Measurements from ENCODE around the gene CRHR2. TPM values are rescaled to one million over a fixed set of nuclear protein-coding genes. Genes with fewer than 3 reads are reported as not detected.
"Not testable (repeated sequence)": the region's sequence is repeated elsewhere in the genome, so short reads cannot be mapped to it uniquely, and the experiment has no call there.

The CRHR2 gene
- total RNA-seq, 1 donor from 2014 or later: not detected

DNA sequence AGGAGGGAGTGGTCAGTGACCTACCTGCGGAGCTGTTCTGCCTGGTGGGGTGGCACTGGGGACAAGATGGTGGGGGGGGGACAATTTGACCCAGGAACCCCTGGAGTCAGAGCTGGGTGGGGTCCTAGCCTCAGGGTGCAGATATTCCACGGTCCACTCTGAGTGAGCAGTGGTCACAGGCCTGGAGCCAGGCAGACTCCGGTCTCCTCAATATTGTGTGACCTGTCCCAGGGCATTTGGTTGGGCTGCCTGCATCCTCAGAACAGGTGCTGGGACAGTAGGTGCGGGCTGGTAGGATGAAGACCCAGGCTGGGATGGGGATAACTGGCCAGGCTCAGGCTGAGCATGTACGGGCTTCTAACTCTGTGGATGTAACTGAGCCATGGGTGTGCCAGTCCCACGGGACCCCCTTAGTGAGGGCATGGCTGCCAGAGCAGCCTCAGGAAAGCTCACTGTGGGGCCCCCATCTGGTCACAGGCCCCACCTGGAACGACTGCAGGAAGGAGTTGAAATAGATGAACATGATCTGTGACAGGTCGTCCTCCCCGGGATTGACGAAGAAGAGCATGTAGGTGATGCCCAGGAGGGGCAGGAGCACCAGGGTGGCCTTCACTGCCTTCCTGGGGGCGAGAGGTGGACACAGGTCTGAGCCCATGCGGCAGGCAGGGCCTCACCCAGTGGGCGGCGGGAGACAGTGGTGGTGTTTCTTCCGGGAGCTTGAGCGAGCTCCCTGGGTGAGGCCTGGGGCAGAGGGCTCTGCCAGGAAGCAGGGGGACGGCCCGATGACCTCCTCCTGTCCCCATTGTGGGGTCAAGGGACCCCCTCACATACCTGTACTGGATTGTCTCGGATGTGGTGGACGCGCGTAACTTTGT lies 26.9 kb downstream of the CRHR2 start:
- no peak for DNase-seq (ENCODE audit: low read depth in 2 of 2)

DNA sequence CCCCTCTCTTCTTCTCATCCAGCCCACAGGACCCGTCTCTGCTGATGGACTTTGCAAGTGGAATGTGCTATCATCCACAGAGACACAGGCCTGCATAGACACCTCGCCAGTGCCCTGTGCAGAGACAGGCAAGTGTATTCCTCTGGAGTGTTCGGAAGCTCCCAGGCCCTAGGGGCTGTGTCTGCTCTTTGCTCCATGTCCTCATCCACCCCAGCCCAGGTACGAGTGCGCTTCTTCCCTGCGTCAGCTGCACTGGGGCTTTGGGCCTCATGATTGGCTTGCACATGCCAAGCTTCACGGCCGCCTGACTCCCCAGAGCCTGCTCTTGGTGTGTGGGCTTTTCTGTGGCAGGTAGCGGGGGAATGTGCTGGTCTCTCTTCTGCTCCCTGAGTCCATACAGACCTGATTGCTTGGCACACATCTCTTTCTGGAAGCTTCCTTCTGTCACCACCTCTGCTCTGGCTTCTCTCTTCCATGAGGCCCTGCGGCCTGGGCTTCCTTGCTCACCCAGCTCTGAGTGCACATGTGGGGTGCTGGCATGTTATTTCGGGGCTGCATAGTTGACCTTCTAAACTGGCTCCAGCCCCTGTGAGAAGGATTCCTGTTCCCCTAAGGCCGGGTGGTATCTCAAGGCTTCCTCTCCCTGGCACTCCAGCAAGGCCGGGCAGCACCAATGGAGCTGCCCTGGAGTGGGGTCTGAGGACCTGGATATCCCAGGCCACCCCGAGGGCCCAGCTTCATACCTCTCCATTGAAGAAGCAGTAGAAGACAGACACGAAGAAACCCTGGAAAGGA lies 27.8 kb downstream of the CRHR2 start:
- DNase-seq (ENCODE audit: low read depth in 2 of 2): no peak

DNA sequence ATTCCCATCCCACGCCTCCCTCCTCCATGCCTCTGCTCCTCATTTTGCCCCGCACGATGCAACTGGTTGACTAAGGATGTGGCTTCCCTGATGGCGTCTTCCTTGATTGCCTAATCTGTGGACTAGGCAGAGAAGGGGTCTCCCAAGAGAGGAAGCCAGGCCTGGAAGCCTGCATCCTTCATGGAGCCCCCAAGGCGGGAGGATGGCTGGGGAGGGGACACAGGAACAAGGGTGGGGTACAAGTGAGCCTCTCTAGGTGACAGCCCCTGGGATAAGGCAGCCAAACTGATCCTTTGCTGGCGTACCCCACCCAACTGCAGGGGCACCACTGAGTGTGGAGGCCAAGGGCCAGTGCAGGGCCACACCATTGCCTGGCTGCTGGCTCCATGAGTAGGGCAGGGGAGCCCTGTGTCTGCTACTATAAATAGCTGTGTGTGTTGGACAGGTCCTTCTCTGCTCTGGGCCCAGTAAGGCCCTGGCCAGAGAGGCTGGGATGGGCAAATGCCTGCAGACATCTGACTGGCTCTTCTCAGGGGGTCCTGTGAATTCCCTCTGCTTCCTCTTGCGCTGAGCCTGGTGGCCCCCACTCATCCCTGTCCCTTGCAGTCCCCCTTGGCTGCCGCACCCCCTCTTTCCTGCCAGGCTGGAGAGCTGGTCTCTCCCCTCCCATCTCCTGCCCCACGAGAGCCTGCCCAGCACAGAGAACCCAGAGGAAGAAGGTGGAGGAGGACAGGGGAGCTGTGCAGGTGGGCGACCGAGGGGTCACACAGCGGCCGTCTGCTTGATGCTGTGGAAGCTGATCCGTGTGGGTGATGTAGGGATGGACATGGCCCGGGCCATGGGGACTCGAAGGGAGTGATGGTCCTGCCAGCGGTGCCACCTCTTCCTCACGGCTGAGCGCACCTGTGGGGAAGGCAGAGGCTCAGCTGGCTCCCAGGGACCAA lies 29.3 kb downstream of the CRHR2 start:
- no peak for DNase-seq (ENCODE audit: low read depth in 2 of 2)

DNA sequence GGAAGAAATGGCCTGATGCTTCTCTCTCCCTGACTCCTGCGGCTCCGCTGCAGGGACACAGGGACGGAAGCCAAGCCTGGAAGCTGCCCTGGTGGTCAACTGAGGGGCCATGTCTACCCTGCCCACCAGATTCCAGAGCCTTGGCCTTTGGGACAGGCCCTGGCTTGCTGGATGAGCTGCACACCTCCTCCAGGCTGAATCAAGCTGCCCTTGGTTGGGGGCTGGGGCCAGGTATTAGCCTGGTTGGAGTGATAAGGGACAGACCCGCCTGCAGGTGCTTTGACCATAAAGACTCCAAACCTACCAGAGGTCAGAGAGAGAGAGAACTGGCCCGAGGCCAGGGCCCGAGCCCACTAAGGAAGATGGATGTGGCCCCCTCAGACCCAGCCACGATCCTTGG lies 30.1 kb downstream of the CRHR2 start:
- DNase-seq (ENCODE audit: low read depth in 2 of 2): no peak

DNA sequence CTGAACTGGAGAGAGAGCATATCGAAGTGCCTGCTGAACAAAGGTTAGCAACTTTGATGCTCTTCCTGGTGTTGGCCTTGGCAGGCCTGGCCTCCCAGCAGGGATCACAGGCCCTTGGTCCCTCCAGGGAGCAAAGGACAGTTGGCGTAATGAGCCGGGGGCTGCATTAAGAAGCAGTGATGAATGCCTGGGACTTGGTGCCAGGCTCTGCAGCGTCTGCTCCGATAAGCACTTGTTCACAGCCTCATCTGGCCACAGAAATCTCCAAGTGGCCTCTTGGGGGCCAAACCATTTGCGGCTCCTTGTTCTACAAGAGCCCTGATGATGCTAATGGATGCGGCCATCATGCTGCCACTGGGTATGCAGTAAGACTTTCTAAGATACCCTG lies 31.8 kb downstream of the CRHR2 start:
- DNase-seq (ENCODE audit: low read depth in 2 of 2): no peak

DNA sequence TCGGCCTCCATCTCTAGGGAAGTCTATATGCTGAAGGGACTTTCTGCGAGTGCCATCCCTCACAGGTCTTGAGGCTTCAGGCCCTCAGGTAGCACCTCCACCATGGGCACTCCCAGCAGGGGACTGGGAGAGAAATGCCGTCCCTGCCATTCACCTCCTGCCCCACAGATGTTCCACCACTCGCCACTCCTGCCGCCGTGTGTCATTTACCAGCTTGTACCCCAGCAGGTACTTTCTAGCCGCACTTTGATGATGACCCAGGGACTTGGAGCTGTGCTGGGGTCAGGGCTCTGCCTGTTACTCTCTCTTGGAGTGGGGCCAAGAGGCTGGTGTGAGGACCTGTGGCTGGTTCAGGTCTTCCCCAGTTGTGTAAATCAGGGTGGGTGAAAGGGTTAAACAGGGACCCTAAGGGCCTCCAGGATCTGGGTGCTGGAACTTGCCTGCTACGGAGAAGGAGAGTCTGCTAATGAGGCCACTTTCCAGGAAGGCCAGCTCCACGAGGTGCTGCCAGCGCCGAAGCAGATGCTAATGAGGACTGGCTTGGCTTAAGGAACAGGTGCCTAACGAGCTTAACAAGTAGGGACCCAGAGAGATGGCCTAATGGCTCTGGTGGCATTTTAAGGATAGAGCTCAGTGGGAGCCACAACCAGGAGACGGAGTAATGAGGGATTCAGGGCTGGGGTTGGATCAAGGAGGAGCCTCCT lies 32.4 kb downstream of the CRHR2 start:
- no peak for DNase-seq (ENCODE audit: low read depth in 2 of 2)

DNA sequence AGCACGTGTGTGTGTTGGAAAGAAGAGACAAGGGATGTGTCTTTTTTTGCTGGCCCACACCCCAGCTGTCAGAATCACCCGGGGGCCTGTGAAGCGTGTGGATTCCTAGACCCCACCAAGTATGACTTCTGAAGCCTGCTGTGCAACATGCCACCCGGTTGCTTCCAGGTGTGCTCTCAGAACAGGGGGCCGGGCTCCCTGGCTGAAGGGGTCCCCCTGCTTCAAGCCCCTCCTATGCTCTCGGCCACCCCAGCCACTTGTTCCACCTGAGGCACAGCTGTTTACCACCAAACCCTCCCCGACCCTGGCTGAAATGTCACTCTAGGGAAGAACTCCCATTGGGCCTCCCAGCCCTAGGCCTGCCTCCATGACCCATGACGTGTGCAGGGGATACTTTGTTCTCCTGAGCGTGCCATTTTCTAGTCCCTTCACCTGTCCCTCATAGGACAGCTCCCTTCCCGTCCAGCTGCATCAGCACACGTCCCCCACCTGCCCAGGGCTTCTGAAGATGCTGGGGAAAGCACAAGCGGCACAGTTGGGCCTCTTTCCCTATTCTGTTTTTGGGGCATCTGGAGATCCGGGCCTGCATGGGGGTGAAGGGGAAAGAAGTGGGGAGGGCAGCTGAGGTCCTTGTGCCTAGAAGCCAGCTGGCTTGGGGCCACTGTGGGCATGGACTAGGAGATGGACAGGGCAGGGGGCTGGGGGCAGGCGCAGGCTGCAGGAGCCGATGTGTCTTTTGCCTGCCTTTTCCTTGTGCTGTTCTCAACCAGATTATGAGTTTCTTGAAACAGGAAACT lies 33.3 kb downstream of the CRHR2 start:
- no peak for DNase-seq (ENCODE audit: low read depth in 2 of 2)

DNA sequence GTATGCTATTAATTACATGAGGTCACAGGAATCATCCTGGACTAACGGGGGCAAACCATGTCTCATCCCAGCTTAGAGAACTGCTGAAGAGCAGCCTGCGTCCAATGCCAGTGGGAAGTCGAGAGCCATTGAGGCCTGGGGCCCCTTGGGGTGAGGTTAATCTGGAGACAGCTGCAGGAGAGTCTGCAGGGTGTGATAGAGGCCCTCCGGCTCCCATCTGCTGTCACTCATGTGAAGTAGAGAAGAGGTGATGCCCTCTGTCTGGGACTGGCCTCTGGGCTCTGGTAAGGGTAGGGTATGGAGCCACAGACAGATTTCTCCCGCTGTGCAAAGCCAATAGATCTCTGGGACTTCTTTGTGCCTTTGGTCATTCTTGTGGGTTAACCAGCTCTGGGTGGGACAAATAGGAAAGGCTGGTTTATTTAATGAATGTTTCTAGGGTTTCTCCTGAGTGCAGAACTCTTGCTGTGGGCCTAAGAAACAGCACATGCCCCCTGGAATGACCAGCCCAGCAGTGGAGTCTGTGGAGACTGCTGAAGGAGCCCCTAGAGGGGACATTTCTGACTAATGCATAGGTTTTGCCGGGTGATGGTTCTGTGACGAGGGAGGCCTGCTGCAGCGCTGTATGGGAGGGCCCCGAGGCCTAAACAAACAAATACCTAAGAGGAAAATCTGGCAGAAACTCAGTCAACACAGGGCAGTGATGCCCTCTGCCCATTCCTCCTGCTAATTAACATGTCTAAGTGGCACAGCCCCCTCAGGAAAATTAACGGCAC lies 34.5 kb downstream of the CRHR2 start:
- DNase-seq (ENCODE audit: low read depth in 2 of 2): no peak

DNA sequence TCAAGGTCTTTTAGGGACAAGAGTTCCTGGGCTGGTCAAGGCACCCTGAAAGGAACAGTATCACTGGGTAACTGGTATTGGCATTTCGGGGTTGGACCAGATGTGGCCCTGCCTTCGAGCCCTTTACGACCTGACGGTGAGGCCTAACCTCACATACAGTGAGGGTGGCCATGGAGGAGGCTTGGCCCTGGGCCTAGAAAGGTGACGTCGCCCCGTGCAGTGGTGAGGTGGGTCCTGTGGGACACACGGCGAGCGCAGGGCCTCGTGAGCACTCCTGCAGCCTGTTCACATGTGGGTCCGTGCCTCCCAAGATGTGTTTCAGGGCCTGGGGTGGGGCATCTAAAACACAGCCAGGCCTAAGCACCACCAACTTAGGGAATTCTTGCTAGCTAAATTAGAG lies 36.1 kb downstream of the CRHR2 start:
- DNase-seq (ENCODE audit: low read depth in 2 of 2): no peak

DNA sequence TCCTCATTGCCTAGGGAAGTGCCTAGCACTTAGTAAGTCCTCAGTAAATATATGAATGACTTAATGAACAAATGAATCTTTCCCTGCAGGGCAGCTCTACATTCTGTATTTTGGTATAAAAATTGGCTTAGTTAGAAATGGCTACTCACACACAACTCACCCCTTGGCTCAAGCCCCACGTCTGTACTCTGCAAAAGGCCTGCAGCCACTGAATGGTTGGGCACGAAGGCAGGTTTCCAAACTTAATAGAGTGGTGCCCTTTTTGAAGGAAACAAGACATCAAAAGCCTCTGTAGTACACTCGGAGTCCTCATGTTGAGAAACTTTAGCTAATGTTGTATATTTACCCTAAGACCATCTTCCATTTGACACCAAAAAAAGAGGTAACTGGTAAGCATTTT lies 36.6 kb downstream of the CRHR2 start:
- no peak for DNase-seq (ENCODE audit: low read depth in 2 of 2)

DNA sequence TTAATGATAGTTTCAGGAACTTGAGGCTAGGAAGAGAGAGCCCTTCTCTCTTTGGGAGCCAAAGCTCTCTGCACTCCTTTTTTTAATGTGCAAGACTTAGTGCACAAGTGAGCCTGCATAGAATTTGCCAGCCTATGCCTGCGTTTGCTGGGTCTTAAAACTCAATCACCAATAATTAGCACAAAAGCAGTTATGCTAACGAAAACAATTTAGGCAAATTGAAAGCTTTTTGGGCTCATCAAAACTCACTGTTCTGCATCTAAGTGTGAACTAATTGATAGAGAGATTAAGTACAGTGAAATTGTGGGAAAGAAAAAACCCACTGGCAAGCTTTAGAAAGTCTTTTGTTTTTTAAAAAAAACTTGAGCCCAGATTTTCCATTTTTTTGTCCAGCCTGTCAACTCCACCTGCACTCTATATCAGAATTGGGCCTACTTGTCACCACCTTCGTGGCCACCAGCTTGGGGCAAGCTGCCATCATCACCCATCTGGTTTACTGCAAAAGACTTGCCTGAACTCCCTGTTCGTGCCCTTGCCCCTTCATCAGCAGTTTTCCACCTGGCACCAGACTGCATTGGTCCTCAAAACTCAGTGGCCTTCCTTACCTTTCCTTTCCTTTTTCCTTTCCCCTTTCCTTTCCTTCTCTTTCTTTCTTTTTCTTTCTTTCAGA lies 37.8 kb downstream of the CRHR2 start:
- DNase-seq (ENCODE audit: low read depth in 2 of 2): no peak

DNA sequence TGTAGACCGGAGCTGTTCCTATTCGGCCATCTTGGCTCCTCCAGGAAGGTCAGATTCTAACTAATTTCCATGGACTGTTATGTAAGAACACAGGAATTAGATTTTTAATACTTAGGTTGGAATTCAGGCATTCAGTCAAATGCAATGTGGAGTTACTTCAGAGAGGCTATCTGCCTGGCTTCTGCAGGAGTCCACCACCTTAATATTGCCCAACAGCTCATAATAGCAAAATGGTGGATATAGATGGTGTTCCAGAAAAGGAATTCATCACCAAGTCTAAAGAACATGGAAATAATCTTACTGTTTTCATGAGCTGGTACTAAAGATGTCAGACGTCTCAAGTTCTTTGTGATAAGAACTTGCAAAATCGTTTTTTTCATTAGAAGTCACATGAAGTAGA lies 39.5 kb downstream of the CRHR2 start:
- DNase-seq (ENCODE audit: low read depth in 2 of 2): no peak

DNA sequence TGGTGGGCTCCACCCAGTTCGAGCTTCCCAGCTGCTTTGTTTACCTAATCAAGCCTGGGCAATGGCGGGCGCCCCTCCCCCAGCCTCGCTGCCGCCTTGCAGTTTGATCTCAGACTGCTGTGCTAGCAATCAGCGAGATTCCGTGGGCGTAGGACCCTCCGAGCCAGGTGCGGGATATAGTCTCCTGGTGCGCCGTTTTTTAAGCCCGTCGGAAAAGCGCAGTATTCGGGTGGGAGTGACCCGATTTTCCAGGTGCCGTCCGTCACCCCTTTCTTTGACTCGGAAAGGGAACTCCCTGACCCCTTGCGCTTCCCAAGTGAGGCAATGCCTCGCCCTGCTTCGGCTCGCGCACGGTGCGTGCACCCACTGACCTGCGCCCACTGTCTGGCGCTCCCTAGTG lies 39.9 kb downstream of the CRHR2 start:
- DNase-seq (ENCODE audit: low read depth in 2 of 2): not testable (repeated sequence)

DNA sequence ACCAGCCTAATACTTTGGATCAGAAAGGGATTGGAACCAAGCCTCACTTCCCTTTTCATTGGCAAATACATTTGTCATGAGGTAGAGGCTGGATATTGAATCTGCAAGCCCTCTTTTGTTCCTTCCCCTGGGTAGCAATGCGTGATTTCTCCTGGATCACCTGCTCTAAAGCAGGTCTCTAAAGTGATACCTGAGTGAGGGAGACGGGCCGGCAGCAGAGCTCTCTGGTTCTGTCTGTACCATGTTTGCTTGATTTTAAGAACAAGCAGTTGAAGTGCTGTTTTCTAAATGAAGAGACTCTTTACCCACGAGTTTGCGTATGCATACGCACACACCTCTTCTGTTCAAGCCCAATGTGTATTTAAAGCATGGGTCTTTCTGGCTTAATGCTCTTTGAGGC lies 46.5 kb downstream of the CRHR2 start:
- no peak for DNase-seq (ENCODE audit: low read depth in 2 of 2)

DNA sequence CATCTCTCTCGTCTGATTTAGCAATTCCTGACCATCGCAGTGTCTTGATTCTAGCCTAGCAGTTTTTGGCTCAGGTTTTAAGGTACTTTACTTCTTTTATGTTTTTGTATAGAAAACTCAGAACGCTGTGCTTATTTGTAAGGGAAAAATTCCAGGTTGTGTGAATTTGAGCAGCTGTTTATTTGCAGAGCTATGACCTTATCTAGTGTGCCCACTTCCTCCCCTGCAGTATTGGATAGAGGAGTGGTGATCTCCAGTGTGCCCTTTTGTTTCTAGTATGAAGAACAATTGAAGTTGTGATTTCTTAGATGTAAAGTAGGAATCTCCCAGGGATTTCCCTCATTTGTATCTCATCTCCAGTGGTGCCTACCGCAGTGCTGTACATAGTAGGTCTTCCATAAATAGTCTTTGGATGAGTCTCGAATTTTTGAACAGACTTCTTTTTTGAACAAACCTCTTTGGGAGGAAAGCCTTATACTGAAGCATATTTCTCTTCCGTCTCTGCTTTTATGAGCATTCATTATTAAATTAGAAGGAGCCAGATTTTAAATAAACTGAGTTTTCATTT lies 47.5 kb downstream of the CRHR2 start:
- DNase-seq (ENCODE audit: low read depth in 2 of 2): no peak

DNA sequence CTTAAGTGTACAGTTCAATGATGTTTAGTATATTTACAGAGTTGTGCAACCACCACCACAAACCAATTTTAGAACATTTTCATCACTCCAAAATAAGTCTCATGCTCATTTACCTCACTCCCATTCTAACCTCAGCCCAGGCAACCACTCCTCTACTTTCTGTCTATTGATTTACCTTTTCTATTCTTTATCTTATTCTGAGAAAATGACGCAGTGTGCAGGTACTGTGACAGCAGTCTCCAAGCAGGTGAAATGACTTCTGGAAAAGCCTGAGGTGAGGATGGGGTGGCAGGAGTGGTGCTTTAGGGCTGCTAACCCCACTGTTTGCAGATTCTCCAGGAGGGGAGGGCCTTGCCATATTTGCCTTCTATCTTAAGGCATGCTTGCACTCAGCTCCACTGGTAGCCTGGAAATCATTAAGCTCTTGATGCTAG lies 48.0 kb downstream of the CRHR2 start:
- DNase-seq (ENCODE audit: low read depth in 2 of 2): no peak

DNA sequence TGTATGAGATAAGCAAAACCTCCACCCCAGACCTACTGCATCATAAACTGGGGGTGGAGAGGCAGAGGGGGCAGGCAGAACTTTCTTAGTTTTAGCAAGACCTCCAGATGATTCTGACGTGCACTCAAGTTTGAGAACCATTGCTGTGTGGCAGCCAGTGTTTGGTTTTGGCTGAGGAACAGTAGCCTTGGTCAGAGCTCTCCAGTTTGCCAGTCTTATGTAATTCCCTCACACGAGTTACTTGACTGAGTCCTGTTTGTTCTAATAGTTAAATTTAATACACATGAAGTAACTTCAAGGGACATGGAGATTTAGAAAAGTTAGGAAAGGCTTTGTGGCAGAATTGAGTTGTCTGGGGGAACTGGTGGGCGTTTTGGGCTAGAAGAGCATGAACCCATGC lies 49.0 kb downstream of the CRHR2 start:
- DNase-seq (ENCODE audit: low read depth in 2 of 2): no peak

DNA sequence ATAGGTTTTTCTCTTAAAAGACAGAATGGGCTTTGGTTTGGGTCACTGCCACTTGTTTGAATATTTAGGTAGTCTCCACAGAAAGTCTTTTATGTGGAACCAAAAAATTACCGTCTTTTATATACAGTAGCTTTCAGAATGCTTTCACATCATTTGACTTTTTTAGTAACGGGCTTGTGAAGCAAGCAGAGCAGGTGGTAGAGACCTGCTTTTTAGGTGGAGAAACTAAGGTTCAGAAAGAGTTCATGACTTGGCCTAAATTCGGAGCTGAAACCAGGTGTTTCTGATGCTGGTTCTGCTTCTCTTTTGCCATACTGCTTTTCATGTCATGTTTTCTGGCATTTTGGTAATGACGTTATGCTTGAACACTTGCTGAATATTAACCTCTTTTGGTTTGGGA lies 51.3 kb downstream of the CRHR2 start:
- DNase-seq (ENCODE audit: low read depth in 2 of 2): no peak

DNA sequence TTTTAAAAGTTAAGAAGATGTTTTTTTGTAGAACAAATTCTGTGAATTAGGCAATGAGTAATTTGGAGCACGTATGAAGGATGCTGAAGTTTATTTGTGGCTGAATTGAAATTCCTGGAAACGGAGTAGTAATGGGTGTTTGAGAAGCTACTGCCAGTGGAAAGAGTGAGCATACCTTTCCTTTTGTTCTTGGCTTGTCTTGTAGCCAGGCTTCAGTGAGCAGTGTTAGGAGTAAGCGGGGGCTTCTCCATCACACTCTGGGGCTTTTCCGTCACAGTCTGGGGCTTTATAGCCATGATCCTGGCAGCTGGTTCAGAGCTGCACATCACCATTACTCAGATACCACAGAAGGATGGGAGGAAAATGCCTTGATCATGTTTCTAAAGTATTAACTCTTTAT lies 55.2 kb downstream of the CRHR2 start:
- DNase-seq (ENCODE audit: low read depth in 2 of 2): no peak
